Transverse colon (tissue), 4 donors: ENCODE measurements around the gene VAC14. TPM values are rescaled to one million over a fixed set of nuclear protein-coding genes. Genes with fewer than 3 reads are reported as not detected.

Source experiments
- DNase-seq: peaks from one replicate; pipeline ENCODE4 v3.0.0-alpha.2; 2019
- H3K27ac ChIP-seq, 4 donors: fragments of 200-600 bp; sonication (generic); 2 replicates each; pipeline ENCODE4 v1.5.1; 2016 to 2018; ENCODE audit warnings: inconsistent platforms in 4 of 4
- H3K27me3 ChIP-seq: fragments of 200-600 bp; sonication (generic); 2 replicates; pipeline ENCODE4 v1.5.1; 2017; ENCODE audit warnings: inconsistent platforms
- H3K36me3 ChIP-seq, 4 donors: fragments of 200-600 bp; sonication (generic); 2 replicates each; pipeline ENCODE4 v1.5.1; 2017 to 2019; ENCODE audit warnings: inconsistent platforms in 4 of 4
- H3K4me1 ChIP-seq, 4 donors: fragments of 200-600 bp; sonication (generic); 2 replicates each; pipeline ENCODE4 v1.5.1; 2017 to 2020; ENCODE audit warnings: inconsistent platforms in 4 of 4
- H3K4me3 ChIP-seq, 4 donors: fragments of 200-600 bp; sonication (generic); 1 replicate in 1 of 4; 2 replicates in 3 of 4; pipeline versions ENCODE4 v1.5.1 to v1.6.1; 2017 to 2019; ENCODE audit warnings: inconsistent platforms in 4 of 4
- H3K9me3 ChIP-seq, 2 donors: fragments of 200-600 bp; sonication (generic); 2 replicates each; pipeline ENCODE4 v1.5.1; 2017 to 2019; ENCODE audit warnings: inconsistent platforms in 2 of 2
- EP300 ChIP-seq: sonication (generic); formaldehyde crosslinking; IDR thresholded peaks from one replicate; pipeline ENCODE4 v1.6.1; 2017; ENCODE audit warnings: antibody characterized with exemption, low read depth
- POLR2A ChIP-seq: fragments of 450-650 bp; IDR thresholded peaks from one replicate; pipeline ENCODE4 v1.6.1; 2016; ENCODE audit warnings: antibody characterized with exemption, mild to moderate bottlenecking, moderate library complexity
- POLR2AphosphoS5 ChIP-seq, 3 donors: sonication (generic); formaldehyde crosslinking; IDR thresholded peaks; one replicate each; pipeline ENCODE4 v1.6.1; 2016; ENCODE audit warnings: antibody characterized with exemption in 3 of 3
- WGBS, 2 donors: methylation state at CpG; one replicate each; pipeline ENCODE4 v1.1.5; 2018; ENCODE audit warnings: low coverage in 1 of 2; 5-methylcytosine and 5-hydroxymethylcytosine counted together
- in situ Hi-C, 4 donors: fragments of 200-750 bp; cut with MboI; loops; one replicate each; pipeline versions ENCODE4 v1.15.0 to v1.15.1; 2017; ENCODE audit warnings: low sequenced_read_pairs in 3 of 4, low pct_ligation_motif_present in 1 of 4, low pct_unique_long_range_greater_than_20kb in 1 of 4
- intact Hi-C: fragments of 100-400 bp; cut with DNase I; formaldehyde crosslinking; loops from one replicate; pipeline ENCODE4 v1.15.1; 2023; ENCODE audit warnings: low total_unique reads
- total RNA-seq, 4 donors: library from RNA; depleted of rRNA; stranded (reverse); fragments of >200 nt; gene quantifications; one replicate each; pipeline ENCODE4 v1.1.0, GENCODE V29; 2016
- TF ChIP-seq, protein P1 (sequence below), 5 experiments: fragments of 200-600 bp in 3 of 5; fragments of 450-650 bp in 2 of 5; sonication (generic) in 3 of 5; IDR thresholded peaks; 1 replicate in 2 of 5; 2 replicates in 3 of 5; pipeline ENCODE4 v1.5.1; 2016 to 2017; ENCODE audit warnings: antibody characterized with exemption in 5 of 5, inconsistent platforms in 3 of 5, mild to moderate bottlenecking in 2 of 5, moderate library complexity in 1 of 5

Gene VAC14
- total RNA-seq, 4 donors from 2014 or later, result 37.2 to 270 (median 64.3) TPM

DNA sequence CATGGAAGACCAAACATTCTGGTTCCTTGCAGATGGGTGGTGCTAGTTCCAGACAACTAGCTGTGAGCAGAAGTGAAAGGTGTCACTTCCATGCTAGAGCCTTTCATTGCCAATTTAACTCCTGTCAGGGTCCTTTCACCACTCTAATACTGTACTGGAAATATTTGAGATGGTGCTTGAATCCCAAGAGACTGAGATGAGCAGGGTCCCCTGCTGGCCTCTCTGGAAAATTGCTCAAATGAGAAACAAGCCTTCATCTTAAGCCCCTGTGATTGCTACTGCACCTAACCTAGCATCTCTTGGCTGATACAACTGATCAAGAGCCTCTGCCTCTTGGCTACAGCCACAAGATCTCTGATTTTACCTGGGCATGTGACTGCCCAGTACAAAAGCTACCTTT lies 7.4 kb upstream of the VAC14 start:
- no peak overlapping the region for H3K27ac ChIP-seq
- TF ChIP-seq POLR2AphosphoS5 (IDR thresholded peaks at IDR 0.05), result no peak
- TF ChIP-seq POLR2A, result no peak
- no peak for TF ChIP-seq EP300
- TF ChIP-seq, protein P1, sequence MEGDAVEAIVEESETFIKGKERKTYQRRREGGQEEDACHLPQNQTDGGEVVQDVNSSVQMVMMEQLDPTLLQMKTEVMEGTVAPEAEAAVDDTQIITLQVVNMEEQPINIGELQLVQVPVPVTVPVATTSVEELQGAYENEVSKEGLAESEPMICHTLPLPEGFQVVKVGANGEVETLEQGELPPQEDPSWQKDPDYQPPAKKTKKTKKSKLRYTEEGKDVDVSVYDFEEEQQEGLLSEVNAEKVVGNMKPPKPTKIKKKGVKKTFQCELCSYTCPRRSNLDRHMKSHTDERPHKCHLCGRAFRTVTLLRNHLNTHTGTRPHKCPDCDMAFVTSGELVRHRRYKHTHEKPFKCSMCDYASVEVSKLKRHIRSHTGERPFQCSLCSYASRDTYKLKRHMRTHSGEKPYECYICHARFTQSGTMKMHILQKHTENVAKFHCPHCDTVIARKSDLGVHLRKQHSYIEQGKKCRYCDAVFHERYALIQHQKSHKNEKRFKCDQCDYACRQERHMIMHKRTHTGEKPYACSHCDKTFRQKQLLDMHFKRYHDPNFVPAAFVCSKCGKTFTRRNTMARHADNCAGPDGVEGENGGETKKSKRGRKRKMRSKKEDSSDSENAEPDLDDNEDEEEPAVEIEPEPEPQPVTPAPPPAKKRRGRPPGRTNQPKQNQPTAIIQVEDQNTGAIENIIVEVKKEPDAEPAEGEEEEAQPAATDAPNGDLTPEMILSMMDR (IDR thresholded peaks at IDR 0.05), result no peak

GRCh38 chr16:70805787-70806186 lies 4.8 kb upstream of the VAC14 start:
- no peak for DNase-seq
- Histone ChIP-seq H3K36me3 (no peaks in the 10 kb centered on the region), H3K4me1 (peaks cover 0 to 2% (median 0%) of the 10 kb centered on the region in 4 donors), H3K4me3 (no peak overlapping the region), H3K27ac (no peak overlapping the region), H3K9me3 (no peaks in the 10 kb centered on the region), H3K27me3 (peaks cover 5% of the 10 kb centered on the region)
- intact Hi-C loops, result no loop called here
- in situ Hi-C loops, result no loop called here
- TF ChIP-seq, protein P1 (IDR thresholded peaks at IDR 0.05), result no peak
- no peak for TF ChIP-seq EP300
- TF ChIP-seq POLR2AphosphoS5 (IDR thresholded peaks at IDR 0.05), result no peak
- TF ChIP-seq POLR2A, result no peak
- WGBS, 2 donors, result 77 to 100% methylated on average over 1 to 3 of the region's 3 CpGs

More for the DNA sequence above, 7.4 kb upstream of the VAC14 start:
- Histone ChIP-seq H3K9me3 (no peaks in the 10 kb centered on the region), H3K36me3 (no peaks in the 10 kb centered on the region), H3K4me3 (no peak overlapping the region), H3K27me3 (peaks cover 5% of the 10 kb centered on the region), H3K4me1 (no peaks in the 10 kb centered on the region)
- intact Hi-C loops (no loop called here), in situ Hi-C loops (no loop called here)
- DNase-seq, result no peak

DNA sequence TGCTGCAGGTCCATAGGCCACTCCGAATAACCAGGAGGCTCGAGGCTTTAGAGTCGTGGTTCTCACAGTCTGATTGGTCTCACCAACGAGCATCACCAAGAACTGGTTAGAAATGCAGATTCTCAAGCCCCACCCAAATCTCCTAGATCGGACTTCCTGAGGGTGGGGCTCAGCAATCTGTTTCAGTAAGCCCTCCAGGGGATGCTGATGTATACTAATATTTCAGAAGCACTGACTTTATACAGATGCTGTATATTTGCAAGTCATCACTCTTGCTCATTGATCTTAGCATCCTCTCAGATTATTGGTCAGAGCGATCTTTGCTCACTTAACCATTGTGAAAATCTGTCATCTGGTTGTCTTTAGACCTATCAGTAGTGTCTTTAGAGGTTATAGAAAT lies 4.4 kb upstream of the VAC14 start:
- H3K4me3 ChIP-seq, result no peak overlapping the region
- intact Hi-C loops, result no loop called here
- no peaks in the 10 kb centered on the region for H3K36me3 ChIP-seq
- H3K4me1 ChIP-seq, result peaks cover 1 to 4% (median 2%) of the 10 kb centered on the region in 4 donors
- TF ChIP-seq POLR2AphosphoS5 (IDR thresholded peaks at IDR 0.05), result no peak
- TF ChIP-seq POLR2A, result no peak
- TF ChIP-seq, protein P1 (IDR thresholded peaks at IDR 0.05), result no peak
- no peak for TF ChIP-seq EP300
- H3K27ac ChIP-seq, result no peak overlapping the region
- 75% methylated on average over 6 of the region's 6 CpGs; no CpG with 5 or more reads in 1 of the 2 donors for WGBS, 2 donors
- no peak for DNase-seq
- in situ Hi-C loops, result no loop called here
- H3K27me3 ChIP-seq, result peaks cover 5% of the 10 kb centered on the region
- H3K9me3 ChIP-seq, result no peaks in the 10 kb centered on the region

DNA sequence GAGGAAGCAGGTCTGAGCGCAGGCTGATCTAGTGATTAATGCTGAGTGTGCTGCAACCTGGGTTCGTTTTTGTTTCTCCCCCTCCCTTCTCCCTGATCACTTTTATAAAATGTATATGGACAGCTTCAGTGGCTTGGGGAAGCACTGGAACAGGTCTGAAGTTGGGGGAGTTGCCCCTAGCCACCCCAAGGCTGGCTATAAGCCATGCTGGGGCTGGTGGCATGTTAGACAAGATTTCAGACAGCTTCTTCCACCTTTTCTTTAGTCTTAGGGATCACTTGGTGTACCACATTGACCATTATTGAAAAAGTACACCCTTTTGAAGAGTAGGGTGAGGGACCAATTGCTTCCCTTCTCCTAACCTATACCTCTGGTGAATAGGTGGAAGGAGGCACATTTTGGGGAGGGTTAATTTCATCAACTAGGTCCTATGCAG lies 3.8 kb upstream of the VAC14 start:
- no peak overlapping the region for H3K27ac ChIP-seq
- TF ChIP-seq POLR2AphosphoS5 (IDR thresholded peaks at IDR 0.05) (no peak), POLR2A (no peak), EP300 (no peak)
- TF ChIP-seq, protein P1 (IDR thresholded peaks at IDR 0.05), result no peak
- peaks cover 5% of the 10 kb centered on the region for H3K27me3 ChIP-seq
- peaks cover 7 to 10% (median 8%) of the 10 kb centered on the region in 4 donors for H3K4me1 ChIP-seq
- intact Hi-C loops, result no loop called here
- no peak for DNase-seq
- H3K36me3 ChIP-seq, result no peaks in the 10 kb centered on the region
- in situ Hi-C loops, result no loop called here
- H3K4me3 ChIP-seq, result no peak overlapping the region
- no peaks in the 10 kb centered on the region for H3K9me3 ChIP-seq
- WGBS, 2 donors, result 56% methylated on average over 2 of the region's 2 CpGs; no CpG with 5 or more reads in 1 of the 2 donors
